Measurements from ENCODE around the gene PLA2G5. TPM values are rescaled to one million over a fixed set of nuclear protein-coding genes. Genes with fewer than 3 reads are reported as not detected.

The PLA2G5 gene
- total RNA-seq, 2 donors from 2014 or later = not detected

DNA sequence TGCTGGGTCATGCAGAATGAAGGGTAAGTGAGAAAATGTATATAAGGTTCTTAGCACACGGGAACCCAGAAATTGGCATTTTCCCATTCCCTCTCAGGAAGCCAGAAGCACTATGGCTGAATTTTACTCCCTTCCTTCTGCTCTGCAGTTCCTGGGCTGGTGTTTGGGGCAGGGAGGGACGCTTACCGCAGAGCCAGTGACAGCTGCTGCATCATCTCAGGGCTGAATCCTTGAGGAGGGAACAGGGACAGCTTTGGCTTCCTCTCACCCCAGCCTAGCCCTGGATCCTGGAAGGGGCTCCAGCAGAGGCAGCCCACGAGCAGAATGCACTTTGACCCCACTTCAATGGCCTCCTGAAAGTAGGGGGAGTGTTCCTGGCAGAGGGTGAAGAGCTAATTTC, 37.4 kb downstream of the PLA2G5 start:
- Mint-ChIP-seq H3K27ac (no peak overlapping the region), H3K27me3 (peaks cover 31% of the 10 kb centered on the region), H3K4me1 (peaks cover 5% of the 10 kb centered on the region), H3K36me3 (ENCODE audit: low read depth) (no peaks in the 10 kb centered on the region), H3K4me3 (no peak overlapping the region)
- no peak for ATAC-seq
- no peak for DNase-seq
- no peaks in the 10 kb centered on the region for H3K9me3 ChIP-seq (ENCODE audit: control insufficient read depth, low read length, poor library complexity, severe bottlenecking)

DNA sequence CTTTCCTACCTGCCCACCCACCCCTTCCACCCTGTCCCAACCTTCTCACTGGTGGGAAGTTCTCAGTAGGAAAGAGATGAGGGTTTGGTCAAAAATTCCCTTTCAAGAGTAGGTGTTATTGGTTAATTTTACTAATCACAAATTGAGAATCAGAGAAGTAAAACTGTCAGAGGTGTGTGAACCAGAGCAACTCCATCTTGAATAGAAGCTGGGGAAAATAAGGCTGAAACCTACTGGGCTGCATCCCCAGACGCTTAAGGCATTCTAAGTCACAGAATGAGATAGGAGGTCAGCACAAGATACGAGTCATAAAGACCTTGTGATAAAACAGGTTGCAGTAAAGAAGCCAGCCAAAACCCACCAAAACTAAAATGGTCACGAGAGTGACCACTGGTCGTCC, 37.8 kb downstream of the PLA2G5 start:
- Mint-ChIP-seq H3K27ac (no peak overlapping the region), H3K4me1 (peaks cover 5% of the 10 kb centered on the region), H3K27me3 (peaks cover 35% of the 10 kb centered on the region), H3K4me3 (no peak overlapping the region), H3K36me3 (ENCODE audit: low read depth) (no peaks in the 10 kb centered on the region)
- ATAC-seq (no peak), DNase-seq (no peak)
- H3K9me3 ChIP-seq (ENCODE audit: control insufficient read depth, low read length, poor library complexity, severe bottlenecking) = no peaks in the 10 kb centered on the region

DNA sequence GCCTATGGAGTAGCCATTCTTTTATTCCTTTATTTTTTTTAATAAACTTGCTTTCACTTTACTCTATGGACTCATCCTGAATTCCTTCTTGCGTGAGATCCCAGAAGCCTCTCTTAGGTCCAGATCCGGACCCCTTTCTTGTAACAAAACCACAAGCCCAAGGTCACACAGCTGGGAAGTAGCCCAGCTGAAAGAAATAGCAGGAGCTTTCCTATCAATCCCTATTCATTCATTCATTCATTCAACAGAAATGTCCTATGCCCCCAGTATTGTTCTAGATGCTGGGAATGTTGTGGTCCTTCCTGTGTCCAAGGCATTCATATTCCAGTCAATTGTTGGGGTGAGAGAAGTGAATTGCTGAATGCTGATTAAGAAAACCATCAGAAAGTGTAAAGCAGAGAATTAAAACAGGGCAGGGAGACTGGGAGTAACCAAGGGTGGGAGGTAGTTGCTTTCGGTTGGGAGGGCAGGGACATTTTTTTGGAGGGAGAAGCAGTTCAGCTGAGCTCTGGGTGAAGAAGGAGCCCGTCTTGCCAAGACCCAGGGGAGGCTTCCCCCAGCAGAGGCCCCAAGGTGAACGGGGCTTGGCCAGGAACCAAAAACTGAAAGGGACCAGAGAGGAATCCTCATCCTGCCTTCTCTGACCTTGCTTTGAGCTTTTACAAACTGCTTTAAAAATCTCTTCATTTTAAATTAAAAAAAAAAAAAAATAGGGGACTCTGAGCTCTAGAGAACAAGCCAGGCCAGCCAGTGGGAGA, 38.6 kb downstream of the PLA2G5 start:
- peaks cover 5% of the 10 kb centered on the region for H3K4me1 Mint-ChIP-seq
- DNase-seq (no peak), ATAC-seq (no peak)
- H3K27ac Mint-ChIP-seq = no peak overlapping the region
- peaks cover 42% of the 10 kb centered on the region for H3K27me3 Mint-ChIP-seq
- H3K9me3 ChIP-seq (ENCODE audit: control insufficient read depth, low read length, poor library complexity, severe bottlenecking) = no peaks in the 10 kb centered on the region
- no peak overlapping the region for H3K4me3 Mint-ChIP-seq
- H3K36me3 Mint-ChIP-seq (ENCODE audit: low read depth) = no peaks in the 10 kb centered on the region

DNA sequence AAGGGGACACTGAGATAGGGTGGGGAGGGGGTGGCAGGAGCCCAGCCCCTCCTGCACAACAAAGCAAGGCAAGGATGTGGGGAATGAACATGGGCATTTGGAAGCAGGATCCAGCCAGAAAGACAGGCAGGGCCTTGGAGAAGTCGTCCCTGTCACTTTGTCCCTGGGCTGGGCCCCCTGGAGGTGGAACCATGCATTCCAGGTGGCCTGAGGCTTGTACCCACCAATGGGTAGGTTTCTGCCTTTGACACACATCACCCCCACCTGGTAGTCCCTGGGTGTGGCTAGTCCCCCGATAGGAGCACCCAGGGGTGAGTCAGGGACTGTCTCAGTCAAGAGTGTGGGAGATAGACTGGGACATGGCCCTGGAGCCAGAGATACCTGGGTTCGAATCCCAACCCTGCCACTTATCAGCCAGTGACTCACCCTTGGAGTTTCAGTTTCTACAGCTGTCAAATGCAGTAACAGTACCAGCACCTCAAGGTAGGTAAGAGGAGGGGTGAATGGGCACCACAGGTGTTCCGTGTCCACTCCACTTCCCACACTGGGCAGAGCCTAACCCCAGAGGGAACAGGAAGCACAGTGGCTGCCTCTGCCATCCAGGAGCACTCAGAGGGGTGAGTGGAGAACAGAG, 39.3 kb downstream of the PLA2G5 start:
- Mint-ChIP-seq H3K4me3 (no peak overlapping the region), H3K27ac (no peak overlapping the region), H3K27me3 (peaks cover 50% of the 10 kb centered on the region), H3K4me1 (peaks cover 6% of the 10 kb centered on the region), H3K36me3 (ENCODE audit: low read depth) (no peaks in the 10 kb centered on the region)
- DNase-seq = no peak
- ATAC-seq = no peak
- H3K9me3 ChIP-seq (ENCODE audit: control insufficient read depth, low read length, poor library complexity, severe bottlenecking) = no peaks in the 10 kb centered on the region

DNA sequence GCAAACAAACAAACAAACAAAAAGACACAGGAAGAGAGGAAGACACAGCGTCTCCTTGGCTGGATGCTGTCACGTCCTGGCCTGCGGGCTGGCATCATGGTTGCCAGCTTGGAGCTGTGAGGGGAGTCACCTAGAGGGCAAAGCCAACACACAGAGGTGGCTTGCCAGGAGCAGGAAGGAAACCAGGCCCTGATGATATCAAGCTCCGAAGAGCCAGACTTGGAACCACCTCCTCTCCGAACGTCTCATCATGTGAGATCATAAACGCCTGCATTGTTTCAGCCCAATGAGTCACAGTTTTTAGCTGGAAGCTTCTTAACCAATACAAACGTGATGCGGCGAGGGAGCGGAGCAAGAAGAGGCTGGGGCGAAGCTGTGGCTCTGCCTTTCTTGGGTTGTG, 40.7 kb downstream of the PLA2G5 start:
- H3K9me3 ChIP-seq (ENCODE audit: control insufficient read depth, low read length, poor library complexity, severe bottlenecking) = no peaks in the 10 kb centered on the region
- H3K36me3 Mint-ChIP-seq (ENCODE audit: low read depth) = no peaks in the 10 kb centered on the region
- H3K4me3 Mint-ChIP-seq = no peak overlapping the region
- ATAC-seq = no peak
- H3K4me1 Mint-ChIP-seq = peaks cover 8% of the 10 kb centered on the region
- no peak overlapping the region for H3K27ac Mint-ChIP-seq
- H3K27me3 Mint-ChIP-seq = peaks cover 56% of the 10 kb centered on the region
- DNase-seq = no peak

DNA sequence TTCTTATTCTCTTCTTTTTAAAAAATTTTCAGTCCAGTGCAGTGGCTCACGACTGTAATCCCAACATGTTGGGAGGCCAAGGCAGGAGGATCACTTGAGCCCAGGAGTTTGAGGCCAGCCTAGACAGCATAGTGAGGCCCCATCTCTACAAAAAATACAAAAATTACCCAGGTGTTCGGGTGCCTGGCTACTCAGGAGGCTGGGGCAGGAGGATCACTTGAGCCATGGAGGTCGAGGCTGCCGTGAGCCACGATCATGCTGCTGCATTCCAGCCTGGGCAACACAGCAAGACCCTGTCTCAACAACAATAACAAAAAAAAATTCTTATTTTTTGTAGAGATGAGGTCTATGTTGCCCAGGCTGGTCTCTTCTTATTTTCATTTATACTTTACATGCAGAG, 41.5 kb downstream of the PLA2G5 start:
- H3K27me3 Mint-ChIP-seq = peaks cover 63% of the 10 kb centered on the region
- no peak overlapping the region for H3K4me3 Mint-ChIP-seq
- no peak for DNase-seq
- no peak for ATAC-seq
- H3K27ac Mint-ChIP-seq = no peak overlapping the region
- no peaks in the 10 kb centered on the region for H3K9me3 ChIP-seq (ENCODE audit: control insufficient read depth, low read length, poor library complexity, severe bottlenecking)
- no peaks in the 10 kb centered on the region for H3K36me3 Mint-ChIP-seq (ENCODE audit: low read depth)
- H3K4me1 Mint-ChIP-seq = peaks cover 8% of the 10 kb centered on the region

DNA sequence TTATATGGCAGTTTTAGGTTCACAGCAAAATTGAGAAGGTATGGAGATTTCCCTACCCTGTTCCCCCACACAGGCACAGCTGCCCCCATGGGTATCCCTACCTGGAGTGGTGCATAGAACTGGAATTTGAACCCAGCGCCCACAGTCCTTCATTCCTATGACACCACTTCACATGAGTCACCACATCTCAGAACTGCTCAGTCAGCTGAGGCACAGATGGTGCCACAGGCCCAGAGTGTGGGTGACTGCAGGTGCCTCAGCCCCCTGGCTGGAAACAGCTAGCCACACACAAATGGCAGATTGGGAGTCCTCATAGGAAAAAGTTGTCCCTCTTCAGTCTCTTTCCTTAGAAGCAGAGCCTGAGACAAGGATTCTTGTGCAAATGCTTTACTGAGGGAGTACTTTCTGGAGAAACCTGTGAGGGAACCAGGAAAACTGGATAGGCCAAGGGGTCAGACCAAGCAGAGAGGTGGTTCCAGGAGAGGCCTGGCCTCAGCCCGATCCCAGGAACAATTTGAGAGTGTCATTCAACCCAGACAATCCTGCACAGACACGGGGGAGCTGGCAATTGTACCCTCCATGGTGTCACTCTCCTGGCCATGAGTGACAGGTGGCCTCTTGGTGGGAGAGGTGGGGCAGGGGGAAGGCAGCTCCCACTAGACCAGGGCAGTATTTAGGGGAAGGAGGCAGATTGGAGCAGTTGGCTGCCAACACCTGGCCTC, 42.4 kb downstream of the PLA2G5 start:
- Mint-ChIP-seq H3K4me3 (no peak overlapping the region), H3K27me3 (peaks cover 68% of the 10 kb centered on the region), H3K27ac (no peak overlapping the region), H3K4me1 (peaks cover 8% of the 10 kb centered on the region), H3K36me3 (ENCODE audit: low read depth) (no peaks in the 10 kb centered on the region)
- DNase-seq = no peak
- ATAC-seq = no peak
- no peaks in the 10 kb centered on the region for H3K9me3 ChIP-seq (ENCODE audit: control insufficient read depth, low read length, poor library complexity, severe bottlenecking)

DNA sequence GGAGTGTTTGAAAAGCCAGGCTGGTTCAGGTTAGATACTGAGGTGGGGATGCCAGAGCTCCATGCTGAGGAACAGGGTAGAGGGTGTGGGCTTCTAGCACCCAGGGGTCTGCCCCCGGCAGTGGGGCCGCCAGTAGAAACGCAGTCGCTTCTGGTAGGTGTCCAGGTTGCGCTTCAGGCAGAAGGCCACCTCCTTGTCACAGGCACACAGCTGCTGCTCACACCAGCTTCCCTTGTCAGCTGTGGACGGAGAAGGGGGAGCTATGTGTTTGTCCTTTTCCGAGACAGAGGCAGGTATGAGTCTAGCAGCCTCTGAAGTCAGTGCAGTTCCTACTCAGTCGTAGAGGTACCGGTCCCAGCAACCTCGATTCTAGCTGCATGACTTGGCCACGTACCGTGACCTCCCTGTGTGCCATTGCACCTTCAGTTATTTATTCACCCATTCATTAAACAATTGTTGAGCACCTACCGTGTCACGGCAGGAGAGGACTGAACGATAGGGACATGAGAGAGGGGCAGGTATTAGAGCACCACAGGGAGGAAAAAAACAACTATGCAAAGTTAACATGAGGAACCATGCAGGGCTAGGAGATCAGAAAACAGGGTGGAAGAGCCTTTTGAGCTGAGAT, 44.1 kb downstream of the PLA2G5 start:
- H3K9me3 ChIP-seq (ENCODE audit: control insufficient read depth, low read length, poor library complexity, severe bottlenecking) = no peaks in the 10 kb centered on the region
- DNase-seq = no peak
- Mint-ChIP-seq H3K4me1 (peaks cover 5% of the 10 kb centered on the region), H3K4me3 (no peak overlapping the region), H3K27me3 (peaks cover 73% of the 10 kb centered on the region), H3K36me3 (ENCODE audit: low read depth) (no peaks in the 10 kb centered on the region), H3K27ac (no peak overlapping the region)
- ATAC-seq = no peak

DNA sequence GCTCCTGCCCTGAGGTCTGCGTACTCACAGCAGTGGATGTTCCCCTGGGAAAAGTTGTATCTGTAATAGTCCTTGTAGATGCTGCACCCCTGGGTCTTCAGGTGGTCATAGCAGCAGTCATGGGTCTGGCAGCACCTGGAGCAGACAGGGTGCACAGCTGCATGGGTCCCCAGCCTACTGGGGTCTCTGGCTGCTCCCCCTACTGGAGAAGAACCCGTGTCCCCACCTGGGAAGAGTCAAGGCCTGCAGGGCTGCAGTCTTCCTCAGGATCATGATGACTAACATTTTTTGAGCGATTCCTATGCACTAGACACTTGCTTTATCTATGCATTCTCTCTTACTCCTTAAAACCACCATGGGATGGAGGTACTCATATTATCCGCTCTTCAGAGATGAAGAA, 45.5 kb downstream of the PLA2G5 start:
- ATAC-seq (no peak), DNase-seq (no peak)
- Mint-ChIP-seq H3K27ac (no peak overlapping the region), H3K4me3 (no peak overlapping the region), H3K4me1 (peaks cover 5% of the 10 kb centered on the region), H3K27me3 (peaks cover 75% of the 10 kb centered on the region), H3K36me3 (ENCODE audit: low read depth) (no peaks in the 10 kb centered on the region)
- H3K9me3 ChIP-seq (ENCODE audit: control insufficient read depth, low read length, poor library complexity, severe bottlenecking) = no peaks in the 10 kb centered on the region

DNA sequence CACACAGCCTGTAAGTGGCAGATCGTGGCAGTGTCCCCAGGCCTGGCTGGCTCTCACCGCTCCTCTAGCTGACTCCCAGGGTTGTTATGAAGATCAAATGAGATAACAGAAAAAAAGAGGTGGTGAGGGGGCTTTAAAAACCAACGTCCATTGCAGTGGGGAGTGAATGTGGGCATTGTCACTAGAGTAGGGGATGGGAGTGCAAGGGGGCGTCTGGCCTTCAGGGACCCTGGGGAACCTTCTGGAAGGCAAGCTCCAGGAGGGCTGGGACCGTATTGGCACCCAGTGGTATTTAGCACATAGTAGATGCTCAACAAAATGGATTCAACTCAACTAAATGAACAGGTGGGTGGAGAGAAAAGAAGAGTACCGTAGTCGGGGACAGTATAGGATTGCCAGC, 45.9 kb downstream of the PLA2G5 start:
- Mint-ChIP-seq H3K27me3 (peaks cover 74% of the 10 kb centered on the region), H3K36me3 (ENCODE audit: low read depth) (no peaks in the 10 kb centered on the region), H3K4me3 (no peak overlapping the region), H3K27ac (no peak overlapping the region), H3K4me1 (peaks cover 5% of the 10 kb centered on the region)
- no peaks in the 10 kb centered on the region for H3K9me3 ChIP-seq (ENCODE audit: control insufficient read depth, low read length, poor library complexity, severe bottlenecking)
- DNase-seq (no peak), ATAC-seq (no peak)

DNA sequence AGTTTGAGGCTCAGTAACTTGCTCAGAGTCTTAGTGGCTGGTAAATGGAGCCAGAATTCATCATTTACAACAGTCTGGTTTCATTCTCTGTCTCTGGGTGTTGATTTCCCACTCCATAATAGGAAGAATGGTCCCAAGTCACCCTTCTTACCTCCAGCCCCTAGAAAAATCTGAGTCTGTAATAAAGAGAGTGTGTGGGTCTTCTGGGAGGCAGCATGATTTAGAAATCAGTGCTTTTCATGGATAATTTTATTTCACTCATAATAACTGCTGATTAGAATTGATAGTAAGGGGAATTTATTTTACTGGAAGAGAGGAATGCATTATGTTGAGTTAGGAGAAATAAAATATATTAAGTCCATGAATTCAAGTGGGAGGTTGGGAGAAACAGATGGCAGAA, 47.2 kb downstream of the PLA2G5 start:
- Mint-ChIP-seq H3K27ac (no peak overlapping the region), H3K27me3 (peaks cover 79% of the 10 kb centered on the region), H3K4me1 (peaks cover 5% of the 10 kb centered on the region), H3K36me3 (ENCODE audit: low read depth) (no peaks in the 10 kb centered on the region), H3K4me3 (no peak overlapping the region)
- ATAC-seq (no peak), DNase-seq (no peak)
- H3K9me3 ChIP-seq (ENCODE audit: control insufficient read depth, low read length, poor library complexity, severe bottlenecking) = no peaks in the 10 kb centered on the region

DNA sequence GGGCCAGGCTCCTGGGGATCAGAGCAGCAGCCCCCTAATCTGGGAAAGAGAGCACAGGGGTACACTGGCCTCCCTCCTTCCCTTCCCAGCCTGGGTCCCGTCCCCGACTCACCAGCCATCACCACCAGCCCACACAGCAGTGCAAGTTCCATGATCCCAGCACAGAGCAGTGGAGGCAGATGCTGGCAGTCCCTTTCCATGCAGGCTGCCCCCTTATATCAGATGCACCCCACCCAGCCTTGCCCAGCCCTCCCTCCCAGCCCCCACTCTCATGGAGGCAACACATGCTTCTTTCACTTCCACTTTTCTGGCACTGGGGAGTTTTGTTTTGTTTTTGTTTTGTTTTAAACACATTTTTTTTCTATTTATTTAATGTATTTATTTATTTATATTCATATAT, 49.4 kb downstream of the PLA2G5 start, which contains the start of gene PLA2G2D:
TSS of gene PLA2G2D (minus strand) at position 190 of the 400 bp plus-strand sequence. CDS start at position 152, 38 bp downstream.
- ATAC-seq = no peak
- Mint-ChIP-seq H3K27ac (peak within 1 kb of the TSS; percentile 24), H3K27me3 (peaks cover 64% of the 10 kb centered on the region), H3K4me1 (peaks cover 4% of the 10 kb centered on the region), H3K4me3 (no peak within 1 kb of the TSS), H3K36me3 (ENCODE audit: low read depth) (no peaks in the 10 kb centered on the region)
- DNase-seq = no peak
- no peaks in the 10 kb centered on the region for H3K9me3 ChIP-seq (ENCODE audit: control insufficient read depth, low read length, poor library complexity, severe bottlenecking)

DNA sequence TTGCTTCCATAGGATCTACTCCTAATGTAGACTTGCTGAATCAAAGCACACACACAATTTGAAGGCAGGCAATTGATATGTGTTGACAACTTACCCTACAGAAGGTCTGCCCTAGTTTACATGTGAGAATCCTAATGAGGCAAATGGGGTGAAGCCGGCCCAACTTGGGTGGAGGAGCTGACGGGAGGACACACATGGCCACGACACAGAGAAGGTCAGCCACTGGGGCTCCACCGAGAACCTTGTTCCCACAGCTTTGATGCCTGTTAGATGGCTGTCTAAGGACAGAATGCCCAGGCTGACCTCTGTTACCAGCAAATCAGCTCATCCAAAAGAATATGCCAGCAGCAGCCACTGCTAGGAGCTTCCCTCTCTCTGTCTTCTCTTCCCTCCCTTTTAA, 50.8 kb downstream of the PLA2G5 start:
- no peak for DNase-seq
- Mint-ChIP-seq H3K4me1 (peaks cover 2% of the 10 kb centered on the region), H3K4me3 (no peak overlapping the region), H3K36me3 (ENCODE audit: low read depth) (no peaks in the 10 kb centered on the region), H3K27me3 (peaks cover 68% of the 10 kb centered on the region), H3K27ac (no peak overlapping the region)
- no peak for ATAC-seq
- no peaks in the 10 kb centered on the region for H3K9me3 ChIP-seq (ENCODE audit: control insufficient read depth, low read length, poor library complexity, severe bottlenecking)
